Measurements from ENCODE around the gene FAH. TPM values are rescaled to one million over a fixed set of nuclear protein-coding genes. Genes with fewer than 3 reads are reported as not detected.

Gene FAH
- total and polyA plus RNA-seq, 2 donors (not counting 3 experiments of a cell fraction or from before 2014, with no cell fraction given) = 18.2 to 18.7 TPM

DNA sequence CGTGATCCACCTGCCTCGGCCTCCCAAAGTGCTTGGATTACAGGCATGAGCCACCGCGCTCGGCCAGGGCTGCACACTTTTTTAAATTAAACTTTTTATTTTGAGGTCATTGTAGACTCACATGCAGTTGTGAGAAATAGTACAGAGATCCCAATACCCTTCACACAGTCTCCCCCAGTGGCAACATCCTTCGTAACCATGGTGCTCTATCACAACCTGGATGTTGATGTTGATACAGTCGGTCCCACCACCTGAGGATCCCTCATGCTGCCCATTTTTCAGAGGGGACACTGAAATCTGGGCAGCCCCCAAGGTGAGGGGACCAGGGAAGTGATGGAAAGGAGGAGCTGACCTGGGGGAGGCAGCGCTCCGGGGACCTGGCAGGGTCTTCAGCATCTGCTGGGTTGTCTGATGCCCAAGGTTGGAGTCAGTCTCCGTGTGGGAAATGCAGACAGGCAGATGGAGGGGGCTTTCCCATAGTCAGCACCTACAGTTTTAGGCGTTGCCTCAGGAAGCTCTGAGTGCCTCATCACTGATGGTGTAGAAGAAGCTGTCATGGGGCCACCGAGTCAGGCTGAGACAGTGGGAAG lies 17.1 kb downstream of the FAH start:
- Histone ChIP-seq H3K9ac (replicated peaks; ENCODE audit: extremely low read depth, insufficient read depth, low read length) (no peak overlapping the region), H3K9me1 (replicated peaks; ENCODE audit: control insufficient read depth, extremely low read depth, insufficient read depth, low read length) (no peaks in the 10 kb centered on the region), H3K9me3 (replicated peaks; ENCODE audit: control insufficient read depth, insufficient read depth, low read length) (no peaks in the 10 kb centered on the region), H3K79me2 (ENCODE audit: control insufficient read depth, insufficient read depth, low read length) (no peaks in the 10 kb centered on the region), H2AFZ (ENCODE audit: low read depth, low read length) (no peak overlapping the region), H4K20me1 (replicated peaks; ENCODE audit: control insufficient read depth, extremely low read depth, insufficient read depth, low read length) (no peaks in the 10 kb centered on the region), H3K4me1 (ENCODE audit: control insufficient read depth, extremely low read depth, insufficient read depth, low read length) (peaks cover 3% of the 10 kb centered on the region), H3K27me3 (ENCODE audit: control insufficient read depth in 2 of 2, insufficient read depth in 2 of 2, low read length in 2 of 2) (no peaks in the 10 kb centered on the region), H3K36me3 (ENCODE audit: control insufficient read depth in 2 of 2, extremely low read depth in 1 of 2, insufficient read depth in 2 of 2, low read length in 2 of 2) (no peaks in the 10 kb centered on the region), H3K4me2 (ENCODE audit: insufficient read depth, low read length) (no peak overlapping the region), H3K27ac (ENCODE audit: insufficient read depth, low read depth, low read length) (no peak overlapping the region), H3K4me3 (replicated peaks in 1 of 3; ENCODE audit: insufficient read depth in 1 of 3, low read depth in 1 of 3, low read length in 3 of 3) (no peak overlapping the region)
- ChIA-PET POLR2A (no interaction called here), CTCF (no interaction called here)
- no peak for FAIRE-seq
- intact Hi-C loops (cut with micrococcal nuclease) (loop anchor here (5.0 to 10.0 kb wide), 2 partner anchors 78 to 785 kb away; no protein-coding TSS in a partner anchor), dilution Hi-C loops (cut with MboI; ENCODE audit: extremely low pct_ligation_motif_present, low sequenced_read_pairs) (no loop called here)
- no TSS peak for BruUV-seq (replicated peaks)
- TF ChIP-seq GATA2 (IDR thresholded peaks at IDR 0.05; ENCODE audit: insufficient read depth, insufficient read length, low read depth, low read length) = no peak
- no peak for TF ChIP-seq FOS (IDR thresholded peaks at IDR 0.05; ENCODE audit: borderline replicate concordance, insufficient read depth, low read length)
- DNase-seq (ENCODE audit: low read depth, low spot score) = no peak

- CTCF ChIA-PET = no interaction called here
These were observed 17.8 kb downstream of the FAH start for GRCh38 chr15:80170596-80170995.

More at GRCh38 chr15:80170596-80170995, 17.8 kb downstream of the FAH start:
- dilution Hi-C loops (cut with MboI; ENCODE audit: extremely low pct_ligation_motif_present, low sequenced_read_pairs) = no loop called here
- H4K20me1 ChIP-seq (replicated peaks; ENCODE audit: control insufficient read depth, extremely low read depth, insufficient read depth, low read length) = no peaks in the 10 kb centered on the region
- H3K36me3 ChIP-seq (ENCODE audit: control insufficient read depth in 2 of 2, extremely low read depth in 1 of 2, insufficient read depth in 2 of 2, low read length in 2 of 2) = no peaks in the 10 kb centered on the region
- H3K9ac ChIP-seq (replicated peaks; ENCODE audit: extremely low read depth, insufficient read depth, low read length) = no peak overlapping the region
- FAIRE-seq (no peak), DNase-seq (ENCODE audit: low read depth, low spot score) (no peak)
- H3K4me3 ChIP-seq (replicated peaks in 1 of 3; ENCODE audit: insufficient read depth in 1 of 3, low read depth in 1 of 3, low read length in 3 of 3) = no peak overlapping the region
- H2AFZ ChIP-seq (ENCODE audit: low read depth, low read length) = no peak overlapping the region
- POLR2A ChIA-PET = no interaction called here
- no peaks in the 10 kb centered on the region for H3K9me3 ChIP-seq (replicated peaks; ENCODE audit: control insufficient read depth, insufficient read depth, low read length)
- BruUV-seq (replicated peaks) = no TSS peak
- no peak overlapping the region for H3K4me2 ChIP-seq (ENCODE audit: insufficient read depth, low read length)
- no peaks in the 10 kb centered on the region for H3K9me1 ChIP-seq (replicated peaks; ENCODE audit: control insufficient read depth, extremely low read depth, insufficient read depth, low read length)
- H3K79me2 ChIP-seq (ENCODE audit: control insufficient read depth, insufficient read depth, low read length) = no peaks in the 10 kb centered on the region
- no peak for TF ChIP-seq EZH2 (IDR thresholded peaks at IDR 0.05; ENCODE audit: borderline replicate concordance, low read depth, low read length, severe bottlenecking)
- no peak for TF ChIP-seq POLR2AphosphoS5 (IDR thresholded peaks at IDR 0.05; ENCODE audit: insufficient read depth, low read depth, low read length)
- TF ChIP-seq MYC (IDR thresholded peaks at IDR 0.05; ENCODE audit: low read depth, low read length) = no peak
- TF ChIP-seq FOS (IDR thresholded peaks at IDR 0.05; ENCODE audit: borderline replicate concordance, insufficient read depth, low read length) = no peak
- TF ChIP-seq, protein P1, sequence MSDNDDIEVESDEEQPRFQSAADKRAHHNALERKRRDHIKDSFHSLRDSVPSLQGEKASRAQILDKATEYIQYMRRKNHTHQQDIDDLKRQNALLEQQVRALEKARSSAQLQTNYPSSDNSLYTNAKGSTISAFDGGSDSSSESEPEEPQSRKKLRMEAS (IDR thresholded peaks at IDR 0.05; ENCODE audit: insufficient read depth, insufficient read length) = no peak
- TF ChIP-seq GATA2 (IDR thresholded peaks at IDR 0.05; ENCODE audit: insufficient read depth, insufficient read length, low read depth, low read length) = no peak
- TF ChIP-seq CTCF (IDR thresholded peaks at IDR 0.05; ENCODE audit: extremely low read depth in 1 of 2, insufficient read depth in 1 of 2, low read depth in 1 of 2, low read length in 2 of 2) = no peak
- TF ChIP-seq POLR2A (IDR thresholded peaks at IDR 0.05; ENCODE audit: low read depth, low read length) = no peak
- no peak for TF ChIP-seq JUN (IDR thresholded peaks at IDR 0.05; ENCODE audit: borderline replicate concordance, insufficient read depth, insufficient read length, low read depth)
- intact Hi-C loops (cut with micrococcal nuclease) = loop anchor here (5.0 to 10.0 kb wide), 2 partner anchors 78 to 786 kb away; no protein-coding TSS in a partner anchor
- peaks cover 3% of the 10 kb centered on the region for H3K4me1 ChIP-seq (ENCODE audit: control insufficient read depth, extremely low read depth, insufficient read depth, low read length)
- no peaks in the 10 kb centered on the region for H3K27me3 ChIP-seq (ENCODE audit: control insufficient read depth in 2 of 2, insufficient read depth in 2 of 2, low read length in 2 of 2)
- H3K27ac ChIP-seq (ENCODE audit: insufficient read depth, low read depth, low read length) = no peak overlapping the region

Measured in endothelial cell of umbilical vein (primary cell).